CD4-positive, alpha-beta T cell treated with Interleukin-17A for 4 hours (primary cell): ENCODE results near the gene MIF4GD.
"Not testable (repeated sequence)": the region's sequence is repeated elsewhere in the genome, so short reads cannot be mapped to it uniquely, and the experiment has no call there.

Experiments
- DNase-seq: peaks from one replicate; pipeline ENCODE4 v3.0.0-alpha.2; 2020; ENCODE audit warnings: mixed read lengths

MIF4GD gene

GRCh38 chr17:75287221-75287620, 16.2 kb upstream of the MIF4GD start:
- no peak for DNase-seq

- no peak for DNase-seq
Measured at GRCh38 chr17:75285123-75285522, 14.1 kb upstream of the MIF4GD start.

- DNase-seq, result not testable (repeated sequence)
Measured at GRCh38 chr17:75280189-75280588, 9.2 kb upstream of the MIF4GD start.

- DNase-seq, result no peak
Measured at GRCh38 chr17:75277664-75278071, 6.6 kb upstream of the MIF4GD start.

GRCh38 chr17:75273977-75274708, 3.1 kb upstream of the MIF4GD start:
- no peak for DNase-seq

- DNase-seq, result no peak
Measured at GRCh38 chr17:75272848-75273184, 1.8 kb upstream of the MIF4GD start.

GRCh38 chr17:75271955-75272847, 1.2 kb upstream of the MIF4GD start:
- peak; percentile 7 for DNase-seq

GRCh38 chr17:75271233-75271954, 363 bp upstream of the MIF4GD start:
- peak; percentile 91 for DNase-seq

GRCh38 chr17:75270218-75270965, 639 bp downstream of the MIF4GD start:
- peak; percentile 52 for DNase-seq

- no peak for DNase-seq
Measured at GRCh38 chr17:75269844-75270217, 1.2 kb downstream of the MIF4GD start.

- no peak for DNase-seq
Measured at GRCh38 chr17:75267411-75268232, 3.4 kb downstream of the MIF4GD start.

GRCh38 chr17:75267153-75267410, 3.9 kb downstream of the MIF4GD start:
- no peak for DNase-seq

- no peak for DNase-seq
Measured at GRCh38 chr17:75266316-75267152, 4.5 kb downstream of the MIF4GD start.

- DNase-seq, result no peak
Measured at GRCh38 chr17:75265614-75266315, 5.3 kb downstream of the MIF4GD start.

GRCh38 chr17:75263055-75263454, 8.0 kb downstream of the MIF4GD start:
- DNase-seq, result no peak

GRCh38 chr17:75262112-75262606, 8.9 kb downstream of the MIF4GD start:
- DNase-seq, result no peak

GRCh38 chr17:75261336-75262111, 9.5 kb downstream of the MIF4GD start, which contains the start of the genes GGA3 and MRPS7:
GGA3 (minus strand) TSS chr17:75261606; CDS start chr17:75261587, 19 bp downstream.
MRPS7 (plus strand) TSS chr17:75261879; CDS start chr17:75261901, 22 bp downstream.
- peak; percentile 97 for DNase-seq

- no peak for DNase-seq
Measured at GRCh38 chr17:75260641-75261335, 10.2 kb downstream of the MIF4GD start.

- DNase-seq, result not testable (repeated sequence)
Measured at GRCh38 chr17:75257228-75257627, 13.8 kb downstream of the MIF4GD start.
